ENCODE measurements around the gene SH3PXD2A.

GRCh38 chr10:103901299-103901698 is 45.9 kb upstream of the SH3PXD2A start:
- TF ChIP-seq POLR2A (IDR thresholded peaks at IDR 0.05): no peak
- TF ChIP-seq CTCF (IDR thresholded peaks at IDR 0.05): no peak
